Skeletal muscle tissue (tissue), 4 donors: ENCODE measurements around the gene CGB2. TPM values are rescaled to one million over a fixed set of nuclear protein-coding genes. Genes with fewer than 3 reads are reported as not detected.
"Not testable (repeated sequence)": the region's sequence is repeated elsewhere in the genome, so short reads cannot be mapped to it uniquely, and the experiment has no call there.

ENCODE experiments used
- H3K27ac ChIP-seq: one replicate; pipeline ENCODE4 v1.7.0; 2013; ENCODE audit warnings: mild to moderate bottlenecking, low read depth, low read length, inconsistent platforms
- H3K27me3 ChIP-seq, 3 donors: one replicate each; pipeline ENCODE4 v1.7.0; 2013; ENCODE audit warnings: low read length in 3 of 3; ENCODE audit not compliant: control insufficient read depth in 3 of 3, insufficient read depth in 3 of 3
- H3K36me3 ChIP-seq, 3 donors: one replicate each; pipeline ENCODE4 v1.7.0; 2013; ENCODE audit warnings: low read length in 3 of 3; ENCODE audit not compliant: control insufficient read depth in 3 of 3, insufficient read depth in 3 of 3
- H3K4me1 ChIP-seq, 3 donors: one replicate each; pipeline ENCODE4 v1.7.0; 2013; ENCODE audit warnings: low read length in 3 of 3, mild to moderate bottlenecking in 3 of 3; ENCODE audit not compliant: control insufficient read depth in 3 of 3, insufficient read depth in 3 of 3
- H3K4me3 ChIP-seq, 3 donors: one replicate each; pipeline ENCODE4 v1.7.0; 2013; ENCODE audit warnings: low read length in 3 of 3
- H3K9ac ChIP-seq, 3 donors: one replicate each; pipeline ENCODE4 v1.7.0; 2013; ENCODE audit warnings: low read length in 3 of 3, mild to moderate bottlenecking in 3 of 3, moderate library complexity in 2 of 3, low read depth in 1 of 3
- H3K9me3 ChIP-seq, 3 donors: one replicate each; pipeline ENCODE4 v1.7.0; 2013; ENCODE audit warnings: low read length in 3 of 3; ENCODE audit not compliant: control insufficient read depth in 3 of 3
- total RNA-seq: library from RNA; depleted of rRNA; stranded (reverse); fragments of >200 nt; gene quantifications from one replicate; pipeline ENCODE4 v1.2.3, GENCODE V29; 2014
- donor health status: Osteomylitis.

CGB2 gene
- not detected for total RNA-seq

- H3K4me1 ChIP-seq, H3K4me3 ChIP-seq, H3K9me3 ChIP-seq, H3K9ac ChIP-seq, H3K27ac ChIP-seq, H3K36me3 ChIP-seq, H3K27me3 ChIP-seq: not testable (repeated sequence)
These were observed at the start of gene CGB2 for GRCh38 chr19:49031642-49032301. Gene CGB2, plus strand, starts transcription at chr19:49031890. Its CDS starts 206 bp downstream, at chr19:49032096.

DNA sequence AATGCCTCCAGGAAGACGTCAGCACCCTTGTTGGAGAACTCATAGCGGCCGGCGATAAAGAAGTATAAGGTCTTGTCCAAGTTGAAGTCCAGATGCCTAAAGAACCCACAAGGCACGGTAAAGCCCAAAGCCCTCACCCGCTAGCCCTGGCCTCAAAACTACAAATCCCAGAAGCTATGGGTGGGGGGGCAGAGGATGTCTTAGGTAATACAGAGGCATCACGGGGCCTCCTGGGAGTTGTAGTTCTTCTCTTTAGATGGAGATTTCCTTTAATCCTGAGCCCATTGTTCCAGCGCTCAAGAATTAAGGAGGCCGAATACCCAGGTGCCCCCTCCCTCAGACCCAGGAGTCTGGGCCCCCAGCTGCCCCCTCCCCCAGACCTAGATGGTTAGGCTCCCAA is 49.4 kb upstream of the CGB2 start:
- Histone ChIP-seq H3K4me1 (peaks cover 20 to 47% (median 39%) of the 10 kb centered on the region in 3 donors), H3K9me3 (no peaks in the 10 kb centered on the region), H3K27me3 (no peaks in the 10 kb centered on the region), H3K4me3 (no peak overlapping the region), H3K9ac (no peak overlapping the region), H3K36me3 (peaks cover 45 to 55% (median 47%) of the 10 kb centered on the region in 3 donors), H3K27ac (peak overlapping the region; percentile 67)

- H3K27me3 ChIP-seq: no peaks in the 10 kb centered on the region
- no peaks in the 10 kb centered on the region for H3K9me3 ChIP-seq
- peaks cover 45 to 60% (median 52%) of the 10 kb centered on the region in 3 donors for H3K36me3 ChIP-seq
- peak overlapping the region in 1 of 3 donors; percentile 50 for H3K9ac ChIP-seq
- H3K4me3 ChIP-seq: no peak overlapping the region
- H3K4me1 ChIP-seq: peaks cover 36 to 67% (median 55%) of the 10 kb centered on the region in 3 donors
- peak overlapping the region; percentile 98 for H3K27ac ChIP-seq
These were observed 46.0 kb upstream of the CGB2 start for GRCh38 chr19:48985711-48986110.

DNA sequence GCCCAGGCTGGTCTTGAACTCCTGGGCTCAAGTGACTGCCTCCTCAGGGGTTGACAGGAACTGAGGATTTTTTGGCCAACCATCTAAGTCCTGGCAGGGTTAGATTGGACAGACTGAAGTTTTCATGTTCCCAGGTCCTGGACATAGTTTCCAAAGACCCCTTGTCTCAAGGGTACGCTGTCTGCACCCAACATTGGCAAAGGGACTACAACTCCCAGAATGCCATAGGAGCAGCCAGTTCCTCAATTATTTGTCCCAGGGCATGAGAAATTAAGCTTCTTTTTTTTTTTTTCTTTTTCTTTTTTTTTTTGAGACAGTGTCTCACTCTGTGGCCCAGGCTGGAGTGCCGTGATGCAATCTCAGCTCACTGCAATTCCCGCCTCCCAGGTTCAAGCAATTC is 45.5 kb upstream of the CGB2 start:
- H3K9me3 ChIP-seq: no peaks in the 10 kb centered on the region
- H3K27ac ChIP-seq: peak overlapping the region; percentile 98
- H3K9ac ChIP-seq: peak overlapping the region in 1 of 3 donors; percentile 50
- H3K4me3 ChIP-seq: no peak overlapping the region
- H3K4me1 ChIP-seq: peaks cover 41 to 72% (median 60%) of the 10 kb centered on the region in 3 donors
- peaks cover 49 to 60% (median 55%) of the 10 kb centered on the region in 3 donors for H3K36me3 ChIP-seq
- H3K27me3 ChIP-seq: no peaks in the 10 kb centered on the region

GRCh38 chr19:48987323-48987722 is 44.4 kb upstream of the CGB2 start:
- Histone ChIP-seq H3K4me1 (peaks cover 52 to 72% (median 66%) of the 10 kb centered on the region in 3 donors), H3K27ac (peak overlapping the region; percentile 98)

DNA sequence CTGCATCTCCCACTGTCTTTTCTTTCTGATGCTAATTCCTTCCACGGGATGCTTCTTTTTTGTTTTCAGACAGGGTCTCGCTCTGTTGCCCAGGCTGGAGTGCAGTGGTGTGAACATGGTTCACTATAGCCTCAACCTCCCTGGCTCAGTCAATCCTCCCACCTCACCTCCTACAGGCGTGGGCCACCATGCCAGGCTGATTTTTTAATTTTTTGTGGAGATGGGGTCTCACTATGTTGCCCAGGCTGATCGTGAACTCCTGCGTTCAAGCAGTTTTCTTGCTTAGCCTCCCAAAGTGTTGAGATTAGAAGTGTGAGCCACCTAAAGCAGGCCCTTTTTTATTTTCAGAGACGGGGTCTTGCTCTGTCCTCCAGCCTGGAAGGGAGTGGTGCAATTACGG is 43.4 kb upstream of the CGB2 start:
- Histone ChIP-seq H3K4me1 (peaks cover 52 to 74% (median 65%) of the 10 kb centered on the region in 3 donors), H3K27me3 (no peaks in the 10 kb centered on the region), H3K4me3 (no peak overlapping the region), H3K9me3 (no peaks in the 10 kb centered on the region), H3K27ac (peak overlapping the region; percentile 98), H3K9ac (peak overlapping the region in 1 of 3 donors; percentile 87), H3K36me3 (peaks cover 40 to 49% (median 46%) of the 10 kb centered on the region in 3 donors)

More at GRCh38 chr19:48987323-48987722, 44.4 kb upstream of the CGB2 start:
- Histone ChIP-seq H3K4me3 (peak overlapping the region in 1 of 3 donors; percentile 29), H3K36me3 (peaks cover 49 to 51% (median 50%) of the 10 kb centered on the region in 3 donors), H3K9ac (peak overlapping the region in 1 of 3 donors; percentile 45), H3K9me3 (no peaks in the 10 kb centered on the region), H3K27me3 (no peaks in the 10 kb centered on the region)

DNA sequence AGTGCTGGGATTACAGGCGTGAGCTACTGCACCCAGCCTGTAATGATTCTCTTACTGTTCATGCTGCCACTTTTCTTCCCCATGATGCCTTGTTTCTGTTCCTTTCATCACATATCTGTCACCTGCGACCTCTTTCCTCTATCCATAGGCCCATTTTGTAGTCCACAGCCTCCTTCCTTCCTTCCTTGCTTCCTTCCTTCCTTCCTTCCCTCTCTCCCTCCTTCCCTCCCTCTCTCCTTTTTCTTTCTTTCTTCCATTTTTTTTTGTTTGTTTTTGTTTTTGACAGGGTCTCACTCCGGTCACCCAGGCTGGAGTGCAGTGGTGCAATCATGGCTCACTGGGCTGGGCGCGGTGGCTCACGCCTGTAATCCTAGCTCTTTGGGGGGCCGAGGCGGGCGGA is 42.8 kb upstream of the CGB2 start:
- H3K27ac ChIP-seq: peak overlapping the region; percentile 98
- H3K9me3 ChIP-seq: no peaks in the 10 kb centered on the region
- H3K4me3 ChIP-seq: no peak overlapping the region
- H3K36me3 ChIP-seq: peaks cover 35 to 49% (median 41%) of the 10 kb centered on the region in 3 donors
- H3K4me1 ChIP-seq: peaks cover 52 to 74% (median 66%) of the 10 kb centered on the region in 3 donors
- peak overlapping the region in 1 of 3 donors; percentile 87 for H3K9ac ChIP-seq
- no peaks in the 10 kb centered on the region for H3K27me3 ChIP-seq

DNA sequence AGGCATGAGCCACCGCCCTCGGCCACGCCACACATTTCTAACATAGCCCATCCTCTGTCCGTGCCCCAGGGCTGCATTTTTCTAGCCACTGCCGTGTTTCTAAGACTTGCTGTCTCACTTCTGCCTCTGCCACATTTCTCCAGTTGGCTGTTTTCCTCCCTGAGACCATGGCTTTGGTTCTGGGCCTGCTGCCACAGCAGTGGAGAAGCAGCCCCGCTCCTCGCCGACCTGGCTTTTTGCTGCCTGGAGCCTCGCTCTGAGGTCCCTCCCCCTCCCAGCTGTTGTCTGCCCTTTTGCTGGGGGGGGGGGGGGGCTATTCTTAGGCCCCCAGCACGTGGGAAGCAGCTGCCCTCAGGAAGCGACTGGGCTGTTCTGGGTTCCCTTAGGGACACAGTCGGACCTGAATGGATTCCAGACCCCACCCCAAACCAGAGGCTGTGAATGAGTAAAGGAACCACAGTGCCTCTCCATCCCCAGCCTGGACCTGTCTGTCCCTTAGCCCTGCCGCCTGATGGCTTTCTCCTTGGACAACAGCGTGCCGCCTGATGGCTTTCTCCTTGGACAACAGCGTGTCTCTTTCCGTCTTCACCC is 41.9 kb upstream of the CGB2 start:
- H3K9me3 ChIP-seq: no peaks in the 10 kb centered on the region
- peaks cover 31 to 47% (median 37%) of the 10 kb centered on the region in 3 donors for H3K36me3 ChIP-seq
- H3K4me1 ChIP-seq: peaks cover 60 to 81% (median 75%) of the 10 kb centered on the region in 3 donors
- H3K27ac ChIP-seq: peak overlapping the region; percentile 98
- peak overlapping the region; percentile 99 to 100 (median 100) for H3K9ac ChIP-seq
- peak overlapping the region; percentile 66 to 99 (median 98) for H3K4me3 ChIP-seq
- H3K27me3 ChIP-seq: no peaks in the 10 kb centered on the region

GRCh38 chr19:48990400-48990799 is 41.3 kb upstream of the CGB2 start:
- Histone ChIP-seq H3K9me3 (no peaks in the 10 kb centered on the region), H3K4me1 (peaks cover 64 to 81% (median 75%) of the 10 kb centered on the region in 3 donors), H3K4me3 (peak overlapping the region; percentile 66 to 99 (median 98)), H3K9ac (peak overlapping the region; percentile 99 to 100 (median 100)), H3K27ac (peak overlapping the region; percentile 98), H3K36me3 (peaks cover 25 to 41% (median 31%) of the 10 kb centered on the region in 3 donors), H3K27me3 (no peaks in the 10 kb centered on the region)
